Measurements from ENCODE around the gene IL4.
A peak's percentile ranks its signal among the peaks of the same experiment; 100 is the strongest.

The IL4 gene

GRCh38 chr5:132658381-132659302 is 15.1 kb upstream of the IL4 start:
- DNase-seq, result no peak

GRCh38 chr5:132659598-132660493 is 13.9 kb upstream of the IL4 start:
- no peak for DNase-seq

- DNase-seq, result no peak
These were observed 12.4 kb upstream of the IL4 start for GRCh38 chr5:132661231-132662003.

DNA sequence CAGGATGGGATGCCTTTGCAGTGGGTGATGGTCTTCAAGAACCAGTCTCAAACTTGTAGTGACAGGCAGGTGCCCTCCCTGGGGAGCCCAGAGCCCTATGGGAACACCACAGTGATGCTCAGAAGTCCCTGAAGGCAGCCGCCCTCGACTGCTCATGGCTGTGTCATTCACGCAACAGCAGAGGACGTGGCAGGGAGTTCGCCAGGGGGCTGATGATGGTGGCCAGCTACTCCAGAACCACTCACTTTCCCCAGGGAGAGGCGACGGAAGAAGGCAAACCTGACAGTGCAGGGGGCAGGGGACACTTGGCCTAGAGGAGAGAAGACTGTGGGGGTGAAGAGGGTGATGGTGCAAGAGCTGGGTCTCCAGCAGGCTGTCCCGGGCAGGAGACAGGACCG is 11.8 kb upstream of the IL4 start:
- no peak for DNase-seq

DNA sequence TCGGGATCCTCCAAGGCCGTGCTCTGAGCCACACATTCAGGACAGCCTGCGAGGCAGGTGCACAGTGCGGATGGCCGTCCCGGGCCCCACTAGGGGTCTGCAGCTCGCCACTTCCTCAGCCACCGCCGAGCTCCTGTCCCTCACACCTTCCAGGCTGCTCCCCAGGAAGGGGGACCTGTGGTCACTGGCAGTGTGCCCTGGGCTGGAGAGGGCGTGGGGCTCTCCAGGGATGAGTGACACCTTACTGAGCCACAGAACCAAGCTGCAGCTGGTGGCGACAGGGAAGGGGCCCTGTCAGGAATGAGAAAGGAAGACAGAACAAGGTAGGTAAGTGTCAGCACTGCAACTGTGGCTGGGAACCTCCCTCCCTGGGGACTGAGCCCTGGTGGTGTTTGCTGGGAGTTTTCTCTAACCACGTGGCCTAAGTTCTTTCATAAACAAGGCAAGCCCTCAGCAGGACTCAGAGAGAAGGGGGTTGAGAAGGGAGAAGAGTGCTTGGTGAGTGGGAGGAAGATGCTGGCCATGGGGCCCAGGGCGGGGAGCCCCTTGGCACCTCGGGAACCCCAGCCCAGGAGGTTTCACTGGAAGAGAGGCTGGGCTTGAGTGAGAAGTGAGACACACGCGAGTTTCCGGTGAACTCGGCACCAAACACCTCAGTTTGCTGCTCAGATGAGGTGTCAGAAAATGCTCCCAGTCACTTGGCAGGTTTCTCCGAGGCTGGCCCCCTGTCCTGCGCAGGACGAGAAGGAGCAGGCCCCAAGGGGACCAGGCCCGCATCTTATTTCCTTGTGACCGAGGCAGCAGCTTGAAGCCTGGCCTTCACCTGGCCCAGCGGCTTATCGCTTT is 10.6 kb upstream of the IL4 start:
- DNase-seq, result peak; percentile 60

- peak; percentile 67 for DNase-seq
These were observed 9.8 kb upstream of the IL4 start for GRCh38 chr5:132663771-132664695.

DNA sequence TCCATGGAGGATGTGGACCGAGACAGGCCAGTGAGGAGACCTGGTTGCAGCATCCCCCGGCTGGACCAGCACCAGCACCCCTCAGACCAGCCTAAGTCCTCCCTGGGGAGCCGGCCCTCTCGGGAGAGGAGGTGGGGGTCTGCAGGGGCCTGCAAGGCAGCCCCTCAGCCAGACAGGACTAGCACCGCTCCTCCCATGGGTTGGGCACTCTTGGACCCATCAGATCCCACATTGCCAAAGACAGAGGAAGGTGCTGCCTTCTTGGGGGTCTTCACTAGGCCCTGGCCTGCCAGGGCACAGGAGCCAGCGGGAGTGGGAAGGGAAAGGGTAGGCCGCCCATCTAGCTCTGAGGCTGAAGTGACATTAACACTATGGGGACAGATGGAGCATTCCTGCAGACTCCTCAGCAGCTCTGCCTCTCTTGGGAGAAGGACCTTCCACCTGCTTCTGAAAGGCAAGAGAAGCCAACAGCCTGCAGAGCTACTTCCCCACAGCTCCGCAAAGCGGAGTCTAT is 9.0 kb upstream of the IL4 start:
- DNase-seq, result no peak

- DNase-seq, result no peak
These were observed 8.2 kb upstream of the IL4 start for GRCh38 chr5:132665574-132666080.

DNA sequence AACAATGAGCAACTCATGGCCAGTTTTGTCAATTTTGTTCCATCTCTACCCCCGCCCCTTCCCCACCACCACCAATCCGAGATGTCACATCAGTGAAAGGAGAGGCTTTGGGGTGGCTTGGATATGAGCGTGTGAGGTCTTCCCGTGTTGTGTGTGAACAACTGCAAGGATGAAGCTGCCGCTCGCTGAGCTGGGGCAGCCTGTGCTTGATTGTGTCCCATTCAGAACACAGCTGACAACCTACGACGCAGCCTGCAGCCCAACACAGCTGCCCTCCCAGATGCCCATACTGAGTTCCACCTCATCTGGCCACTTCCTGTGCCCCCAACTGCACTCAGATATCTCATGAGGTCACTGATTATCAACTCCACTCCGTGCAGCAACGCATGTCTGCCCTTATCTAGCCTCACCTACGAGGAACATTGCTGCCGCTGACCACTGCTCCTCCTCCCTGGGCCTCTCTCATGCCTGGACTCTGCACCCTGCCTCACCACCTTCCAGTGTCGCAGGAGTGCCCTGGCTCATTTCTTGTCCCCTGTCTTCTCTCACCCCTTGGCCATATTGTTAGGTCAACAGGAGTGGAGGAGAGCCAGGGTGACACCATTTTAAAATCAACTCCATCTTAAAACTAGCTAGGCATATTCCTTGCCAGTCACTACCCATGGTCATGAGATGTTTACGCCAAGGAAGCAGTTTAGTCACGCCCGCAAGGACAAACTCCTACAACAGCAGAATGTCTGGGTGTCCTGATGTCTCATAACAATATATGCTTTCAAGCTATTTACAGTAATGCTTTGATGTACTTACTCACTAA is 7.3 kb upstream of the IL4 start:
- peak; percentile 51 for DNase-seq

DNA sequence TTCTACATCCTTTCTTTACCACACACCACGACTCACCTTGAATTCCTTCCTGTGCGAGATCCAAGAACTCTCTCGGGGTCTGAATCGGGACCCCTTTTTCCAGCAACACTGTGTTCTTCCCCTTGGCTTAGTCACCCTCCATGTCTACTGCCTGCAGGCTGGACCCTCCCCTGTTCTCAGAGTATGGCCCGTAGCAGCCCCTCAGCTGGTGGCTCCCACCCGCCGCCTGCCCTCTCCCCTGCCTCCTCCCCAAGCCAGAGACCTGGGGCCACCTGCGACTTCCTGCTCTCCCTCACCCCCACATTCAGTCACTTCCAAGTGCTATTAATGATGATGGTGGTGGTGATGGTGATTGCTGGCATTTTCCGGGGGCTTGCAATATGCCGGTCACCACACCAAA is 6.5 kb upstream of the IL4 start:
- DNase-seq, result no peak

- no peak for DNase-seq
These were observed 5.8 kb upstream of the IL4 start for GRCh38 chr5:132667761-132668705.

DNA sequence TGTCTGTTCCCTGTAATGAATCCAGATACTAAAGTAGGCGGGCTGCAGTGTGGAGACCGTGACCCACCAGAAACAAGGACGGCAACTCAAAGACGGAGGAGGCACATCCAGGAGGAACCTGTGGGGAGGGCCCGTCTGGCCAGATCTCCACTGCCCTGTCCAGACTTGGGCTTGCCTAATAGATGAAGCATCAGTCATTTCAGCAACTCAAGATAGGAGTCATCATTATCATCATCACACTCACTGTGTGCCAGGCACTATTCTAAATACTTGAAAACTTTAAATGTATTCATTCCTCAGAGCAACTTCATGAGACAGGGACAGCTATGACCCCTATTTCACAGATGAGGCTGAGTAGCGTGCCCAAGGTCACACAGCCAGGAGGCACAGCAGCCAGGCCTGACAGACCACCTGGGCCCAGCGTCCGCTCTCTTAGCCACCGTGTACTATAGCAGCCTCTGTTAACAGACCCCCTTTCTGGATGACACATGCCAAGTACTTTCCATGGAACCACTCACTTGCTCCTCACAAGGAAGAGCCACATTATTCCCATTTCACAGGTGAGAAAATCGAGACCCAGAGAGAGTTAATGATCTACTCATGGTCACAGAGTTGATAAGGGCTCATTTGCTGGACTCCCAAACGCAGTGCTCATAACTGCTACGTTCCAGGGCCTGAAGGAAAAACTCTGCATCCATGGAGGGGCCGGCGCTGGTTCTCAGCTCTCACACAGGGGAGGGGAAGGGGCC is 4.9 kb upstream of the IL4 start:
- DNase-seq, result no peak

GRCh38 chr5:132669455-132669820 is 4.4 kb upstream of the IL4 start:
- no peak for DNase-seq

DNA sequence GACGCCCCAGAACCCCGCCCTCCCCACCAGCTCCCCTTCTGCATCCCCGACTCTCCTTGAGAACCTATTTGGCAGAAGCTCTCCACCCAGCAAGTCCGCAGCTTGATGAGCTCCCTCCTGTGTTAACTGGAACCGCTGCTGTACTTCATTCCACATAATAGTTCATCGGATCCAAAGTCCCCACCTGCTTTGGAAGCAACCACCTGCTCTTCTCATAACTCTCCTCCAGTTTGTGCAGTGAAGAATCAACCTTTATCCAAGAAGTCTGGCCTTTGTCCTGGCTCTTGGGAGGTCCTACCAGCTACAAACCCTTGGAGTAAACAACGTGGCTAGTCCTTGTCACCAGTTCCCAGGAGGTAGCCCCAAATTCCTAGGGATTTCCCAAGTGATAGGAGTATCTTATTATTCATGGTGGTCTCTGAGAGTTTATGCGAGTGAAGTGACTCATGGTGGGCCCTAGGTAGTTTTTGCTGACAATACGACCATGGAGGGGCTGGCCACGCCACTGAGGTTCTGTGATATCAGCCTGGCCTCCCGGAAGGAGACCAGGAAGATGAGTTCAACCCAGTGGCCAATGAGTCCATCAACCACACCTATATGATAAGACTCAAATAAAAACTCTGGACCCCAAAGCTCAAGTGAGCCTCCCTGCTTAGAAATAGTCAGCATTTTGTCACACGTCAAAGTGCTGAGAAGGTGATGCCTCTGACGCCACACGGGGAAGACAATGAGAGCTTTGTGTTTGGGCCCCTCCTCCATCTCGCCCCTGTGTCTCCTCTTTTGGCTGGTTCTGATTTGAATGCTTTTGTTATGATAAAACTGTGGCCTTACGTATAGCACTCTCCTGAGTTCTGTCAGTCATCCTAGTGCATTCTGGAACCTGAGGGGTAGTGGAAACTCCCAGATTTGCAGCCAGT is 3.6 kb upstream of the IL4 start:
- DNase-seq, result no peak

DNA sequence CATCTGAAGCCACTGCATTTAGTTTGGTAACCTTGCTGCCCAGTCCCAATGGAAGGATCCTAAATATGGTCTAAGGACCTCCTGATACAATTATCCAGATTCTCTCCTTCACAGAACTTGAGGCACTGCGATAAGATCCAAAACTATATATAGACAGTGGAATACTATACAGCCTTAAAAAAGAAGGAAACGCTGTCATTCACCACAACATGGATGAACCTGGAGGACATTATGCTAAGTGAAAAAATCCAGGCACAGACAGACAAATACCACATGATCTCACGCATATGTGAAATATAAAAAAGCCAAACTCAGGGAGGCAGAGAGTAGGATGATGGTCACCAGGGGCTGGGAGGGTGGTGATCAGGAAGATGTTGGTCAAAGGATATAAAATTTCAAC is 2.8 kb upstream of the IL4 start:
- DNase-seq, result no peak

DNA sequence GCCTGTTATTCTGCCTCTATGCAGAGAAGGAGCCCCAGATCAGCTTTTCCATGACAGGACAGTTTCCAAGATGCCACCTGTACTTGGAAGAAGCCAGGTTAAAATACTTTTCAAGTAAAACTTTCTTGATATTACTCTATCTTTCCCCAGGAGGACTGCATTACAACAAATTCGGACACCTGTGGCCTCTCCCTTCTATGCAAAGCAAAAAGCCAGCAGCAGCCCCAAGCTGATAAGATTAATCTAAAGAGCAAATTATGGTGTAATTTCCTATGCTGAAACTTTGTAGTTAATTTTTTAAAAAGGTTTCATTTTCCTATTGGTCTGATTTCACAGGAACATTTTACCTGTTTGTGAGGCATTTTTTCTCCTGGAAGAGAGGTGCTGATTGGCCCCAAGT is 301 bp upstream of the IL4 start:
- DNase-seq, result peak; percentile 38

All from hematopoietic multipotent progenitor cell treated with erythropoietin and hydrocortisone succinate and interleukin-3 and kit ligand, for 8 days (in vitro differentiated cells).